ENCODE data around the gene C9orf57.

DNA sequence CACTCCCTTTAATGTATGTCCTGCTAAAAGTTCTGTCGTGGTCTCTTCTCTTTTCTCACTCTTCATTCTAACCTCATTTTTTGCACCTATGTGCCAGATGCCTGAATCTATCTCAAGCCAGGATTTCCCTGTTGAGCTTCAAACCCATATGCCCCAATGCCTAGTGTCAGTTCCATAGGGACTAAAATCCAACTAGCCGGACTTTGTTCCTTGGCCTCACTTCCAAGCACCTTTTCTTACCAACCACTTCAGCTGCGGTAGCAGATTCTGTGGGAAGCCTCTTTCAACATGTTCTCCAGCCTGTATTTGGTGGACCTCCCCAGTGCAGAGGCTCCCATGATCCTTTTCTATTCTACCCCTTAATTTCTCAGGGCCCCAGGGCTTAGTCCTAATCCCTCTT is 17.5 kb downstream of the C9orf57 start:
- TF ChIP-seq, protein P1, sequence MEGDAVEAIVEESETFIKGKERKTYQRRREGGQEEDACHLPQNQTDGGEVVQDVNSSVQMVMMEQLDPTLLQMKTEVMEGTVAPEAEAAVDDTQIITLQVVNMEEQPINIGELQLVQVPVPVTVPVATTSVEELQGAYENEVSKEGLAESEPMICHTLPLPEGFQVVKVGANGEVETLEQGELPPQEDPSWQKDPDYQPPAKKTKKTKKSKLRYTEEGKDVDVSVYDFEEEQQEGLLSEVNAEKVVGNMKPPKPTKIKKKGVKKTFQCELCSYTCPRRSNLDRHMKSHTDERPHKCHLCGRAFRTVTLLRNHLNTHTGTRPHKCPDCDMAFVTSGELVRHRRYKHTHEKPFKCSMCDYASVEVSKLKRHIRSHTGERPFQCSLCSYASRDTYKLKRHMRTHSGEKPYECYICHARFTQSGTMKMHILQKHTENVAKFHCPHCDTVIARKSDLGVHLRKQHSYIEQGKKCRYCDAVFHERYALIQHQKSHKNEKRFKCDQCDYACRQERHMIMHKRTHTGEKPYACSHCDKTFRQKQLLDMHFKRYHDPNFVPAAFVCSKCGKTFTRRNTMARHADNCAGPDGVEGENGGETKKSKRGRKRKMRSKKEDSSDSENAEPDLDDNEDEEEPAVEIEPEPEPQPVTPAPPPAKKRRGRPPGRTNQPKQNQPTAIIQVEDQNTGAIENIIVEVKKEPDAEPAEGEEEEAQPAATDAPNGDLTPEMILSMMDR (IDR thresholded peaks at IDR 0.05), result no peak
- TF ChIP-seq POLR2A (IDR thresholded peaks at IDR 0.05) (no peak), POLR2AphosphoS5 (IDR thresholded peaks at IDR 0.05; ENCODE audit: insufficient read depth in 1 of 2, low read depth in 1 of 2) (no peak)

All from vagina (tissue), 2 donors.